NB4 (cell line): ENCODE measurements around the gene KLC3.

Experiments used
- DNase-seq: peaks from one replicate; pipeline ENCODE4 v3.0.0; 2010; ENCODE audit warnings: low read depth
- H3K4me3 ChIP-seq: one replicate; pipeline ENCODE4 v1.5.1; 2011; ENCODE audit warnings: mild to moderate bottlenecking, low read depth, low read length, moderate library complexity
- CTCF ChIP-seq: IDR thresholded peaks from one replicate; pipeline ENCODE4 v1.5.1; 2012; ENCODE audit warnings: low read depth, low read length
- MAX ChIP-seq: IDR thresholded peaks from 2 replicates; pipeline ENCODE4 v1.6.1; 2011; ENCODE audit warnings: low read depth, low read length
- MYC ChIP-seq: IDR thresholded peaks from 2 replicates; pipeline ENCODE4 v1.6.1; 2011; ENCODE audit warnings: low read depth, low read length
- POLR2A ChIP-seq: IDR thresholded peaks from 2 replicates; pipeline ENCODE4 v1.6.1; 2011; ENCODE audit warnings: mild to moderate bottlenecking; ENCODE audit not compliant: insufficient read length; ENCODE audit errors: extremely low read depth

Gene KLC3

GRCh38 chr19:45352914-45353796 lies 12.6 kb downstream of the KLC3 start:
- no peak overlapping the region for H3K4me3 ChIP-seq
- DNase-seq, result peak; percentile 21
- no peak for TF ChIP-seq POLR2A
- no peak for TF ChIP-seq CTCF

- no peak for DNase-seq
- TF ChIP-seq MYC (no peak), POLR2A (no peak), MAX (no peak), CTCF (no peak)
- H3K4me3 ChIP-seq, result no peak overlapping the region
These were observed 13.8 kb downstream of the KLC3 start for GRCh38 chr19:45354241-45354842.

GRCh38 chr19:45355402-45355801 lies 14.9 kb downstream of the KLC3 start:
- TF ChIP-seq MAX (no peak), CTCF (no peak), POLR2A (no peak), MYC (no peak)
- DNase-seq, result no peak

GRCh38 chr19:45355910-45356309 lies 15.4 kb downstream of the KLC3 start:
- no peak for TF ChIP-seq POLR2A
- no peak for TF ChIP-seq CTCF
- no peak for TF ChIP-seq MYC
- TF ChIP-seq MAX, result no peak
- no peak for DNase-seq
- H3K4me3 ChIP-seq, result no peak overlapping the region

More at GRCh38 chr19:45355402-45355801, 14.9 kb downstream of the KLC3 start:
- no peak overlapping the region for H3K4me3 ChIP-seq

- H3K4me3 ChIP-seq, result no peak overlapping the region
- DNase-seq, result no peak
These were observed 16.4 kb downstream of the KLC3 start for GRCh38 chr19:45356760-45357444.

GRCh38 chr19:45357445-45357783 lies 16.9 kb downstream of the KLC3 start:
- DNase-seq, result no peak
- no peak overlapping the region for H3K4me3 ChIP-seq
- TF ChIP-seq MAX (no peak), POLR2A (no peak), CTCF (no peak), MYC (no peak)

More at GRCh38 chr19:45356760-45357444, 16.4 kb downstream of the KLC3 start:
- TF ChIP-seq MYC (no peak), POLR2A (no peak)
